Colonic mucosa (tissue), 4 donors: Measurements from ENCODE around the gene PDE10A. TPM values are rescaled to one million over a fixed set of nuclear protein-coding genes. Genes with fewer than 3 reads are reported as not detected.

Experiments used
- DNase-seq: peaks from one replicate; pipeline ENCODE4 v3.0.0-alpha.2; 2020
- H3K27ac ChIP-seq: fragments of 200-600 bp; one replicate; pipeline ENCODE4 v1.8.0; 2021
- H3K27me3 ChIP-seq: fragments of 200-600 bp; one replicate; pipeline ENCODE4 v1.8.0; 2021
- H3K36me3 ChIP-seq: fragments of 200-600 bp; one replicate; pipeline ENCODE4 v1.8.0; 2021
- H3K4me1 ChIP-seq: fragments of 200-600 bp; one replicate; pipeline ENCODE4 v1.8.0; 2021; ENCODE audit warnings: mild to moderate bottlenecking
- H3K4me3 ChIP-seq: fragments of 200-600 bp; one replicate; pipeline ENCODE4 v1.8.0; 2021
- H3K9ac ChIP-seq, 2 donors: one replicate each; pipeline ENCODE4 v1.7.0; 2013; ENCODE audit warnings: control low read depth in 2 of 2, low read depth in 2 of 2, low read length in 2 of 2
- H3K9me3 ChIP-seq: fragments of 200-600 bp; one replicate; pipeline ENCODE4 v1.8.0; 2021
- intact Hi-C: fragments of 100-400 bp; cut with DNase I; formaldehyde crosslinking; loops from one replicate; pipeline ENCODE4 v1.14.1; 2022
- total RNA-seq, 2 donors: library from RNA; stranded (reverse); fragmentation: NEBNext Ultra II Directional in 1 of 2; extraction: Animal tissue kit (Norgen Biotek cat#: 25700) in 1 of 2; gene quantifications; one replicate each; pipeline ENCODE4 v1.2.1, GENCODE V29; 2021
- TF ChIP-seq, protein P1 (sequence below): fragments of 200-600 bp; IDR thresholded peaks from one replicate; pipeline ENCODE4 v1.8.0; 2022; ENCODE audit warnings: antibody characterized with exemption, mild to moderate bottlenecking
- donor health status: healthy.
- donor health status: DM: no; HTN: no; CAD: no.
- donor health status: DM: no; HTN: no; CAD: no.

Gene PDE10A
- total RNA-seq, 2 donors from 2014 or later, result 0.37 to 3.4 TPM

DNA sequence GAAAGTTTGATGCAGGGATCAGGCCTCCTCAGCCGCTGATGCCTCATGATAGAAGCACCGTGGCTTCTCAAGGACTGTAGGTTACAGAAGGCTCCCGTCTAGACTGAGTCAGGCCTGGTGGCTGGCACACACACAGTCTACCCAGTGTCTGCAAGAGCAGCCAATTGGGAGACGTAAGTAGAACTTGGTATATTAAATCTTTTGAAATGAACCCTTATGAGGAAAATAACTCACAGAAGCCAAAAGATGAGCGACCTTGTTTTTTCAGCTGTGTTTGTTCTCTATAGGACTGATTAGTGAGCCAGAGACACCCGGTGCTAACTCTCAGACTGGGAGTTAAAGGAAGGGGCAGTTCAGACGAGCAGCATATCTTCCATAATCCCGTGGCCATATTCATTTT, 5.9 kb upstream of the PDE10A start:
- Histone ChIP-seq H3K9ac (no peak overlapping the region), H3K36me3 (no peaks in the 10 kb centered on the region), H3K27ac (no peak overlapping the region), H3K27me3 (peaks cover 21% of the 10 kb centered on the region), H3K9me3 (no peaks in the 10 kb centered on the region), H3K4me3 (no peak overlapping the region), H3K4me1 (no peaks in the 10 kb centered on the region)
- intact Hi-C loops, result no loop called here
- TF ChIP-seq, protein P1, sequence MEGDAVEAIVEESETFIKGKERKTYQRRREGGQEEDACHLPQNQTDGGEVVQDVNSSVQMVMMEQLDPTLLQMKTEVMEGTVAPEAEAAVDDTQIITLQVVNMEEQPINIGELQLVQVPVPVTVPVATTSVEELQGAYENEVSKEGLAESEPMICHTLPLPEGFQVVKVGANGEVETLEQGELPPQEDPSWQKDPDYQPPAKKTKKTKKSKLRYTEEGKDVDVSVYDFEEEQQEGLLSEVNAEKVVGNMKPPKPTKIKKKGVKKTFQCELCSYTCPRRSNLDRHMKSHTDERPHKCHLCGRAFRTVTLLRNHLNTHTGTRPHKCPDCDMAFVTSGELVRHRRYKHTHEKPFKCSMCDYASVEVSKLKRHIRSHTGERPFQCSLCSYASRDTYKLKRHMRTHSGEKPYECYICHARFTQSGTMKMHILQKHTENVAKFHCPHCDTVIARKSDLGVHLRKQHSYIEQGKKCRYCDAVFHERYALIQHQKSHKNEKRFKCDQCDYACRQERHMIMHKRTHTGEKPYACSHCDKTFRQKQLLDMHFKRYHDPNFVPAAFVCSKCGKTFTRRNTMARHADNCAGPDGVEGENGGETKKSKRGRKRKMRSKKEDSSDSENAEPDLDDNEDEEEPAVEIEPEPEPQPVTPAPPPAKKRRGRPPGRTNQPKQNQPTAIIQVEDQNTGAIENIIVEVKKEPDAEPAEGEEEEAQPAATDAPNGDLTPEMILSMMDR, result no peak
- DNase-seq, result no peak

DNA sequence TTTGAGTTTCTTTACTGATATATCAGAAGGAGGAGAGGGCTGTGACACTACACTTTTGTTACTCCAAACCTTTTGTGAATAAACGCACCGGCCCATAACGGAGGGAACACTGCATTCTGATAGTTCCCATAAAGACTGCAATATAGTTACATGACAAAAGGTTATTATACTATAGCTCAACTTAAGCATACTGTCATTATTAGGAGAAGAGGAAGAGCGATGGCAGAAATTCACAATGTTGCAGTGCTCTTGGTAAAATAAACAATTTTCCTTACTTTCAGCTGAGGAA, 2.3 kb upstream of the PDE10A start:
- no peak for DNase-seq
- Histone ChIP-seq H3K4me3 (no peak overlapping the region), H3K4me1 (no peaks in the 10 kb centered on the region), H3K9ac (no peak overlapping the region), H3K36me3 (no peaks in the 10 kb centered on the region), H3K9me3 (no peaks in the 10 kb centered on the region), H3K27ac (no peak overlapping the region), H3K27me3 (peaks cover 49% of the 10 kb centered on the region)
- TF ChIP-seq, protein P1, result no peak
- intact Hi-C loops, result no loop called here

DNA sequence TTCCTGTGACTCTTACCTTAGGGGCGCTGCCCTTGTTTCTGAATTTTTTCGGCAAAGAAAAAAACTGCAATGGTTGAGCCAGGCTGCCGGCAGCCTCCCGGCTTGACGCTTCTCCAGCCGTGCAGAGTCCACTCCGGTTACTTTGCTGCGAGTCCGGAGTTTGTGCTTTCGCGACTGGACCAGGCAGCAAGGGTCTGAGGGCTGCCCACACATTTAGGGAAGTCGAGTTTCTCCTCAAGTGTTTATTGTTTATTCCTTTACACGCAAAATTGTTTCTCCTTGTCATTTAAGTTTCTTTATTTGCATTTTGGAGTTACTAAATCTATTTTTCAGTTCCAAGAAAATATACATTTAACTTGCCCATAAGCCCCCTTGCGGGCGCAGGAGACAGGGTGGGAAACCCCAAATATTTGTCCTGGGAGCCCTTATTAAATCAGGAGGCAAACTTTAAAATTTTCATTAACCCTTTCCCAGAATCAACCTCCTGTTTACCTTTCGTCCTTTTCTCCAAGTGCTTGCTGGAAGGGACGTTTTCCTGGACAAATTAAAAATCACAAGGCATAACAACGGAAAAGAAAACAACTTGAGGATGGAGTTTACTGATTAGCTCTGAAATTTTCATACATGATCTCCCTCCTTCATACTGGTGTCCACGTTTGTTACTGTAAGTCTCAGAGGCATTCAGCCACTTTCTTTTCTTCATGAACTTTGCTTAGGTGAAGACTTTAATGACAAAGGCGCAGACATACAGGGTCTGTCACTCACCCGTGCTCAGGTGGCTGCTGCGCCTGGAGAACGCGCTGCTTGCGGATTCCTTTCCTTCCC, 1.7 kb upstream of the PDE10A start:
- no peaks in the 10 kb centered on the region for H3K9me3 ChIP-seq
- H3K36me3 ChIP-seq, result no peaks in the 10 kb centered on the region
- DNase-seq, result no peak
- intact Hi-C loops, result no loop called here
- no peak overlapping the region for H3K9ac ChIP-seq
- no peak overlapping the region for H3K4me3 ChIP-seq
- no peak overlapping the region for H3K27ac ChIP-seq
- no peaks in the 10 kb centered on the region for H3K4me1 ChIP-seq
- H3K27me3 ChIP-seq, result peaks cover 55% of the 10 kb centered on the region
- TF ChIP-seq, protein P1, result no peak

DNA sequence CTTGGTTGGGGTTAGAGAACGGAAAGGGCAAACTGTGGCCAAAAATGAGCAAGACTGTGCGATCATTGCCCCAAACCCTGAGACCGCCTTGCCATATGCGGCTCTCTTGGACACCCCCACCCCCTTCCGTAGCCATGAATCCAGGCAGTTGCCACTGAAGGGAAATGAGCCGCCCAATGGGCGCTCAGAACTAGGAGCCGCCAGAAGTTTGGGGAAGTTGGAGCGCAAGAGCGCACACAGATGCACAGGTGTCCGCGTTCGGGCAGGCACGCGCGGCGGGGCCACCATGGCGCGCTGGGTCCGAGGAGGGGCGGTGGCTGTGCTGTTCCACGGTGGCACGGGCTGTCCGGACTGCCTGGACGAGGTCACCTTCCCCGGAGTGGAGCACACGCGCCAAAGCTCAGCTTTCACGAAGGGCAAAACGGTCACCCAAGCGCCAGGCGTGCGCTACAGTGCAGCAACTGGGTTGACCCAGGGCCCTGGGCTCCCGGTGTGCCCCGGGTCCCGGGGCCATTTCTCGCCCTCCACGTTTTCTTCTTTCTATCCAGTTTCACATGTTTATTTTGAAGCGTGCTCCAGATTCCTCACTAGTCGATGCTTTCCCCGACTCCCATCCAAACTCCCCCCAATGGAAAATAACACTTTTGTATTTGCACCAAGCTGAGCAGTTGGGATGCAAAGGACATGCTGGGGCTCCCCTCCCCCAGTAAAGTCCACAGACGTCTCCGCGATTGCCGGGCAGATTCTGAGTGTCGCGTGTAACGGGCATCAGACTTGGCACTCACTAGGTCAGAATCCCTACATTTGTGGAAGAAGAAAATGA, 906 bp upstream of the PDE10A start:
- TF ChIP-seq, protein P1, result no peak
- intact Hi-C loops, result no loop called here
- Histone ChIP-seq H3K27ac (no peak overlapping the region), H3K4me3 (no peak overlapping the region), H3K27me3 (peaks cover 56% of the 10 kb centered on the region), H3K9me3 (no peaks in the 10 kb centered on the region), H3K4me1 (no peaks in the 10 kb centered on the region), H3K36me3 (no peaks in the 10 kb centered on the region), H3K9ac (no peak overlapping the region)
- no peak for DNase-seq

DNA sequence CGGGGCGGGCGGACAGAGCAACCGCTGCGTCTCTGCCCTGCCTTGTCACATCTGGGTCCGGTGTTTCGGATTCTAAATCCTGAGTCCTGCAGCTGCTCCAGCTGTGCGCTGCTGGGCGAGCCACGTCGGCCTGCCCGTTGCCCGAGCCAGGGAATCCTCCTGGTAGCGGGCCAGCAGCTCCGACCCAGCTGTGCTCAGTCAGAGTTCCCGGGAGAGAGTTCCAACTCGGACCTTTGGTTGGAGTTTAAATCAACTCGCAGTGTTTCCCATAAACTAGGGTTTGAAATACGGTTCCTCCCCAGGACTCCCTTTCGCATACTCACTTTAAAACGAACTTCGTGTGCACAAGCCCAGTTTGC, 315 bp upstream of the PDE10A start:
- H3K27ac ChIP-seq, result no peak overlapping the region
- peaks cover 56% of the 10 kb centered on the region for H3K27me3 ChIP-seq
- no peak overlapping the region for H3K9ac ChIP-seq
- no peak for DNase-seq
- peak overlapping the region; percentile 25 for H3K4me3 ChIP-seq
- H3K9me3 ChIP-seq, result no peaks in the 10 kb centered on the region
- no peaks in the 10 kb centered on the region for H3K36me3 ChIP-seq
- no peaks in the 10 kb centered on the region for H3K4me1 ChIP-seq
- intact Hi-C loops, result no loop called here
- TF ChIP-seq, protein P1, result no peak
